HG02943 (cell line): ENCODE measurements around the gene GOLGA8F.
"Not testable (repeated sequence)": the region's sequence is repeated elsewhere in the genome, so short reads cannot be mapped to it uniquely, and the experiment has no call there.

Experiments
- ATAC-seq: cut with Tn5 transposase; IDR thresholded peaks from one replicate; pipeline ENCODE4 v1.9.1; 2021; ENCODE audit warnings: mild to moderate bottlenecking, low read depth, moderate library complexity; ENCODE audit not compliant: unreplicated experiment

GOLGA8F gene

GRCh38 chr15:28378364-28378763 is at the start of gene GOLGA8F:
GOLGA8F (plus strand) TSS chr15:28378664; CDS start chr15:28378762, 98 bp downstream.
- not testable (repeated sequence) for ATAC-seq

GRCh38 chr15:28357984-28358383 is 20.5 kb upstream of the GOLGA8F start, which contains the start of gene GOLGA6L24:
GOLGA6L24 (minus strand) TSS chr15:28358084; CDS start chr15:28358023, 61 bp downstream.
- not testable (repeated sequence) for ATAC-seq

GRCh38 chr15:28365502-28365901 is 13.0 kb upstream of the GOLGA8F start:
- ATAC-seq, result not testable (repeated sequence)

GRCh38 chr15:28380053-28380452 is 1.6 kb downstream of the GOLGA8F start:
- not testable (repeated sequence) for ATAC-seq

- ATAC-seq, result not testable (repeated sequence)
Measured at GRCh38 chr15:28396022-28396421, 17.6 kb downstream of the GOLGA8F start.

- ATAC-seq, result not testable (repeated sequence)
Measured at GRCh38 chr15:28402774-28403435, 24.4 kb downstream of the GOLGA8F start.

- not testable (repeated sequence) for ATAC-seq
Measured at GRCh38 chr15:28420470-28420869, 42.0 kb downstream of the GOLGA8F start.

GRCh38 chr15:28435594-28435993 is 57.1 kb downstream of the GOLGA8F start:
- not testable (repeated sequence) for ATAC-seq
